Mononuclear cell (primary cell): Measurements from ENCODE around the gene KHDC1L. TPM values are rescaled to one million over a fixed set of nuclear protein-coding genes. Genes with fewer than 3 reads are reported as not detected.

Experiments
- H3K27me3 ChIP-seq: 2 replicates; pipeline ENCODE4 v1.6.0; 2011; ENCODE audit warnings: low read length, control low read depth; ENCODE audit not compliant: insufficient read depth
- H3K4me1 ChIP-seq: 2 replicates; pipeline ENCODE4 v1.5.1; 2011; ENCODE audit warnings: mild to moderate bottlenecking, low read length, control low read depth; ENCODE audit not compliant: insufficient read depth
- H3K4me3 ChIP-seq: 2 replicates; pipeline ENCODE4 v1.5.1; 2011; ENCODE audit warnings: mild to moderate bottlenecking, low read length, moderate library complexity
- H3K9me3 ChIP-seq: 2 replicates; pipeline ENCODE4 v1.5.1; 2011; ENCODE audit warnings: low read depth, mild to moderate bottlenecking, control low read depth, low read length
- total RNA-seq: library from RNA; depleted of rRNA; stranded (reverse); fragments of >200 nt; gene quantifications from one replicate; pipeline ENCODE4 v1.2.3, GENCODE V29; 2012

Gene KHDC1L
- total RNA-seq, 1 donor, result not detected

- H3K27me3 ChIP-seq, result no peaks in the 10 kb centered on the region
- peaks cover 9% of the 10 kb centered on the region for H3K4me1 ChIP-seq
- H3K4me3 ChIP-seq, result no peak overlapping the region
- H3K9me3 ChIP-seq, result no peaks in the 10 kb centered on the region
Measured at GRCh38 chr6:73180076-73180738, 45.1 kb downstream of the KHDC1L start.

- no peak overlapping the region for H3K4me3 ChIP-seq
- no peaks in the 10 kb centered on the region for H3K27me3 ChIP-seq
- H3K4me1 ChIP-seq, result peaks cover 9% of the 10 kb centered on the region
- H3K9me3 ChIP-seq, result no peaks in the 10 kb centered on the region
Measured at GRCh38 chr6:73177221-73177944, 47.9 kb downstream of the KHDC1L start.

- Histone ChIP-seq H3K4me1 (peaks cover 9% of the 10 kb centered on the region), H3K27me3 (no peaks in the 10 kb centered on the region), H3K9me3 (no peaks in the 10 kb centered on the region), H3K4me3 (no peak overlapping the region)
Measured at GRCh38 chr6:73176057-73176456, 49.2 kb downstream of the KHDC1L start.

GRCh38 chr6:73174646-73175045 is 50.6 kb downstream of the KHDC1L start:
- H3K4me3 ChIP-seq, result no peak overlapping the region
- peaks cover 4% of the 10 kb centered on the region for H3K4me1 ChIP-seq
- H3K27me3 ChIP-seq, result no peaks in the 10 kb centered on the region
- no peaks in the 10 kb centered on the region for H3K9me3 ChIP-seq

Other genes with a start within 250 kb of the KHDC1L start
- 0.21 TPM for gene KHDC1, start 37.7 kb upstream of the KHDC1L start, total RNA-seq
- gene DPPA5, start 128.8 kb upstream of the KHDC1L start, total RNA-seq, result not detected
- not detected for gene KHDC3L, start 137.2 kb upstream of the KHDC1L start, total RNA-seq
- not detected for gene OOEP, start 144.4 kb upstream of the KHDC1L start, total RNA-seq
- 1.6 TPM for gene DDX43, start 169.3 kb upstream of the KHDC1L start, total RNA-seq
- 22.4 TPM for gene CGAS, start 226.8 kb upstream of the KHDC1L start, total RNA-seq
- gene MTO1, start 236.2 kb upstream of the KHDC1L start, total RNA-seq, result 39.9 TPM